ENCODE measurements around the gene EFCAB8.

- no peak for TF ChIP-seq CTCF (IDR thresholded peaks at IDR 0.05; ENCODE audit: low read depth, low read length, missing input control)
- TF ChIP-seq TAF1 (conservative IDR thresholded peaks at IDR 0.05) = no peak
- TF ChIP-seq REST (IDR thresholded peaks at IDR 0.05) = no peak
Observed at GRCh38 chr20:32968478-32969241, 109.9 kb downstream of the EFCAB8 start.

Data from liver (tissue), 3 donors.